Sigmoid colon (tissue), 4 donors: ENCODE results near the gene WNT3A.

Experiments
- CTCF ChIP-seq, 4 experiments: fragments of 450-650 bp in 3 of 4; fragments of 200-600 bp in 1 of 4; IDR thresholded peaks; one replicate each; pipeline ENCODE4 v1.5.1; 2016 to 2019; ENCODE audit warnings: antibody characterized with exemption in 4 of 4, mild to moderate bottlenecking in 3 of 4, moderate library complexity in 2 of 4
- EP300 ChIP-seq, 4 donors: sonication (generic); formaldehyde crosslinking; IDR thresholded peaks; one replicate each; pipeline ENCODE4 v1.6.1; 2017; ENCODE audit warnings: antibody characterized with exemption in 4 of 4
- POLR2A ChIP-seq, 2 donors: fragments of 450-650 bp; IDR thresholded peaks; one replicate each; pipeline ENCODE4 v1.6.1; 2016; ENCODE audit warnings: antibody characterized with exemption in 2 of 2, mild to moderate bottlenecking in 2 of 2, moderate library complexity in 2 of 2
- POLR2AphosphoS5 ChIP-seq, 4 donors: sonication (generic); formaldehyde crosslinking; IDR thresholded peaks; one replicate each; pipeline ENCODE4 v1.6.1; 2017; ENCODE audit warnings: antibody characterized with exemption in 4 of 4

- TF ChIP-seq CTCF (IDR thresholded peaks at IDR 0.05) (no peak), POLR2A (IDR thresholded peaks at IDR 0.05) (no peak), EP300 (IDR thresholded peaks at IDR 0.05) (no peak), POLR2AphosphoS5 (IDR thresholded peaks at IDR 0.05) (no peak)
These were observed 55.4 kb downstream of the WNT3A start for GRCh38 chr1:228062085-228062791.
